Measurements from ENCODE around the gene DBX1.

- TF ChIP-seq CTCF (IDR thresholded peaks at IDR 0.05) (no peak), POLR2A (IDR thresholded peaks at IDR 0.05) (no peak), EP300 (IDR thresholded peaks at IDR 0.05) (no peak)
These were observed at the start of gene DBX1 for GRCh38 chr11:20160425-20161229.

All from suprapubic skin (tissue), 3 donors.